OCI-LY1 (cell line): ENCODE data around the gene MAGI1.

Source experiments
- H2AFZ ChIP-seq: fragments of 200-600 bp; sonication (generic), shearing (Covaris generic); 2 replicates; pipeline ENCODE4 v1.6.0; 2014; ENCODE audit warnings: antibody characterized with exemption, mild to moderate bottlenecking, low read length
- H3F3A ChIP-seq: fragments of 200-600 bp; sonication (generic), shearing (Covaris generic); 2 replicates; pipeline ENCODE4 v1.6.0; 2014; ENCODE audit warnings: mild to moderate bottlenecking, antibody characterized with exemption, low read length, moderate library complexity; ENCODE audit not compliant: insufficient read depth
- H3K27ac ChIP-seq: fragments of 200-600 bp; sonication (generic); 2 replicates; pipeline ENCODE4 v1.5.1; 2014; ENCODE audit warnings: low read length, mixed run types, mild to moderate bottlenecking, low read depth; ENCODE audit not compliant: poor library complexity, severe bottlenecking
- H3K27me3 ChIP-seq: fragments of 200-600 bp; sonication (generic); 2 replicates; pipeline ENCODE4 v1.6.0; 2014; ENCODE audit warnings: antibody characterized with exemption, mild to moderate bottlenecking, low read length, moderate library complexity; ENCODE audit not compliant: insufficient read depth
- H3K36me3 ChIP-seq: fragments of 200-600 bp; sonication (generic); 2 replicates; pipeline ENCODE4 v1.6.1; 2014; ENCODE audit warnings: mild to moderate bottlenecking, antibody characterized with exemption, low read length, moderate library complexity, mixed read lengths; ENCODE audit not compliant: insufficient read depth
- H3K4me1 ChIP-seq: fragments of 200-600 bp; sonication (generic); 2 replicates; pipeline ENCODE4 v1.5.1; 2014; ENCODE audit warnings: mild to moderate bottlenecking, low read length, moderate library complexity; ENCODE audit not compliant: insufficient read depth, severe bottlenecking
- H3K4me2 ChIP-seq: fragments of 200-600 bp; sonication (generic), shearing (Covaris generic); 2 replicates; pipeline ENCODE4 v1.6.1; 2014; ENCODE audit warnings: low read length
- H3K4me3 ChIP-seq: fragments of 200-600 bp; sonication (generic); 2 replicates; pipeline ENCODE4 v1.5.1; 2014; ENCODE audit warnings: low read length, low read depth, mild to moderate bottlenecking, mixed read lengths; ENCODE audit not compliant: poor library complexity, severe bottlenecking
- H3K79me2 ChIP-seq: fragments of 200-600 bp; shearing (Covaris generic); 2 replicates; pipeline ENCODE4 v1.6.1; 2016; ENCODE audit warnings: mixed run types, low read length, mixed read lengths; ENCODE audit not compliant: insufficient read depth
- H3K9ac ChIP-seq: fragments of 200-600 bp; sonication (generic), shearing (Covaris generic); 2 replicates; pipeline ENCODE4 v1.6.1; 2014; ENCODE audit warnings: mild to moderate bottlenecking, low read length, mixed read lengths
- H3K9me2 ChIP-seq: fragments of 200-600 bp; sonication (generic), shearing (Covaris generic); 2 replicates; pipeline ENCODE4 v1.6.1; 2014; ENCODE audit warnings: low read depth, mild to moderate bottlenecking, low read length, mixed read lengths
- H3K9me3 ChIP-seq: fragments of 200-600 bp; shearing (Covaris generic); 2 replicates; pipeline ENCODE4 v1.6.1; 2014; ENCODE audit warnings: low read length, mixed read lengths
- H4K20me1 ChIP-seq: fragments of 200-600 bp; sonication (generic), shearing (Covaris generic); 2 replicates; pipeline ENCODE4 v1.6.0; 2016; ENCODE audit warnings: mild to moderate bottlenecking, low read length; ENCODE audit not compliant: insufficient read depth
- CTCF ChIP-seq: fragments of 200-600 bp; sonication (generic), shearing (Covaris generic); IDR thresholded peaks from 2 replicates; pipeline ENCODE4 v1.5.1; 2017; ENCODE audit warnings: mild to moderate bottlenecking, antibody characterized with exemption, low read length, moderate library complexity, mixed read lengths
- EZH2 ChIP-seq: fragments of 200-600 bp; sonication (generic), shearing (Covaris generic); IDR thresholded peaks from 2 replicates; pipeline ENCODE4 v1.8.0; 2017; ENCODE audit warnings: borderline replicate concordance, mixed run types, mild to moderate bottlenecking, antibody characterized with exemption, low read length, moderate library complexity, mixed read lengths

The MAGI1 gene

GRCh38 chr3:65618599-65618998 is 420.1 kb downstream of the MAGI1 start:
- H2AFZ ChIP-seq: no peak overlapping the region
- no peaks in the 10 kb centered on the region for H3K36me3 ChIP-seq
- no peaks in the 10 kb centered on the region for H3K9me2 ChIP-seq
- H3K9me3 ChIP-seq: no peaks in the 10 kb centered on the region
- no peak overlapping the region for H3K9ac ChIP-seq
- H3K27ac ChIP-seq: no peak overlapping the region
- H3K4me1 ChIP-seq: no peaks in the 10 kb centered on the region
- H3K79me2 ChIP-seq: no peaks in the 10 kb centered on the region
- no peaks in the 10 kb centered on the region for H4K20me1 ChIP-seq
- H3F3A ChIP-seq: no peaks in the 10 kb centered on the region
- no peak for TF ChIP-seq CTCF
- no peak for TF ChIP-seq EZH2
- no peak overlapping the region for H3K4me2 ChIP-seq
- H3K4me3 ChIP-seq: no peak overlapping the region
- no peaks in the 10 kb centered on the region for H3K27me3 ChIP-seq

- no peaks in the 10 kb centered on the region for H3F3A ChIP-seq
Measured at GRCh38 chr3:65617787-65618186, 420.9 kb downstream of the MAGI1 start.

GRCh38 chr3:65617209-65617608 is 421.5 kb downstream of the MAGI1 start:
- no peak overlapping the region for H3K4me2 ChIP-seq
- no peaks in the 10 kb centered on the region for H3K79me2 ChIP-seq
- H3K9ac ChIP-seq: no peak overlapping the region
- no peak for TF ChIP-seq EZH2
- no peak for TF ChIP-seq CTCF
- H3K27ac ChIP-seq: no peak overlapping the region
- H3K4me1 ChIP-seq: no peaks in the 10 kb centered on the region
- no peaks in the 10 kb centered on the region for H3K9me3 ChIP-seq
- no peaks in the 10 kb centered on the region for H3K36me3 ChIP-seq
- H3K27me3 ChIP-seq: no peaks in the 10 kb centered on the region
- no peaks in the 10 kb centered on the region for H3F3A ChIP-seq
- H3K9me2 ChIP-seq: no peaks in the 10 kb centered on the region
- no peaks in the 10 kb centered on the region for H4K20me1 ChIP-seq
- H2AFZ ChIP-seq: no peak overlapping the region
- no peak overlapping the region for H3K4me3 ChIP-seq

More at GRCh38 chr3:65617787-65618186, 420.9 kb downstream of the MAGI1 start:
- no peak overlapping the region for H3K4me2 ChIP-seq
- H3K4me1 ChIP-seq: no peaks in the 10 kb centered on the region
- H3K36me3 ChIP-seq: no peaks in the 10 kb centered on the region
- H3K9ac ChIP-seq: no peak overlapping the region
- H3K4me3 ChIP-seq: no peak overlapping the region
- no peak overlapping the region for H2AFZ ChIP-seq
- no peak for TF ChIP-seq CTCF
- TF ChIP-seq EZH2: no peak
- H3K27ac ChIP-seq: no peak overlapping the region
- H3K9me3 ChIP-seq: no peaks in the 10 kb centered on the region
- H3K27me3 ChIP-seq: no peaks in the 10 kb centered on the region
- H3K79me2 ChIP-seq: no peaks in the 10 kb centered on the region
- no peaks in the 10 kb centered on the region for H3K9me2 ChIP-seq
- H4K20me1 ChIP-seq: no peaks in the 10 kb centered on the region
